ENCODE measurements around the gene MRPL38. TPM values are rescaled to one million over a fixed set of nuclear protein-coding genes. Genes with fewer than 3 reads are reported as not detected.

MRPL38 gene
- total RNA-seq, 1 donor from 2014 or later = 67.8 TPM

- Histone ChIP-seq H3K9me3 (no peaks in the 10 kb centered on the region), H3K4me1 (peaks cover 80% of the 10 kb centered on the region), H3K27me3 (no peaks in the 10 kb centered on the region), H3K27ac (no peak overlapping the region), H3K36me3 (peaks cover 8 to 60% of the 10 kb centered on the region in 2 donors), H3K4me3 (no peak overlapping the region)
- intact Hi-C loops (cut with DNase I) = loop anchor here (5.0 kb wide), 2 partner anchors 43 to 72 kb away; a partner anchor contains a TSS
- no peak for DNase-seq (ENCODE audit: extremely low spot score in 2 of 2)
- TF ChIP-seq POLR2AphosphoS5 (IDR thresholded peaks at IDR 0.05; ENCODE audit: insufficient read depth in 1 of 2, low read depth in 1 of 2) (no peak), POLR2A (IDR thresholded peaks at IDR 0.05) (no peak)
- TF ChIP-seq, protein P1, sequence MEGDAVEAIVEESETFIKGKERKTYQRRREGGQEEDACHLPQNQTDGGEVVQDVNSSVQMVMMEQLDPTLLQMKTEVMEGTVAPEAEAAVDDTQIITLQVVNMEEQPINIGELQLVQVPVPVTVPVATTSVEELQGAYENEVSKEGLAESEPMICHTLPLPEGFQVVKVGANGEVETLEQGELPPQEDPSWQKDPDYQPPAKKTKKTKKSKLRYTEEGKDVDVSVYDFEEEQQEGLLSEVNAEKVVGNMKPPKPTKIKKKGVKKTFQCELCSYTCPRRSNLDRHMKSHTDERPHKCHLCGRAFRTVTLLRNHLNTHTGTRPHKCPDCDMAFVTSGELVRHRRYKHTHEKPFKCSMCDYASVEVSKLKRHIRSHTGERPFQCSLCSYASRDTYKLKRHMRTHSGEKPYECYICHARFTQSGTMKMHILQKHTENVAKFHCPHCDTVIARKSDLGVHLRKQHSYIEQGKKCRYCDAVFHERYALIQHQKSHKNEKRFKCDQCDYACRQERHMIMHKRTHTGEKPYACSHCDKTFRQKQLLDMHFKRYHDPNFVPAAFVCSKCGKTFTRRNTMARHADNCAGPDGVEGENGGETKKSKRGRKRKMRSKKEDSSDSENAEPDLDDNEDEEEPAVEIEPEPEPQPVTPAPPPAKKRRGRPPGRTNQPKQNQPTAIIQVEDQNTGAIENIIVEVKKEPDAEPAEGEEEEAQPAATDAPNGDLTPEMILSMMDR (IDR thresholded peaks at IDR 0.05) = no peak
Observed at GRCh38 chr17:75849724-75850123, 55.0 kb downstream of the MRPL38 start.

- H3K9me3 ChIP-seq = no peaks in the 10 kb centered on the region
- TF ChIP-seq POLR2AphosphoS5 (IDR thresholded peaks at IDR 0.05; ENCODE audit: insufficient read depth in 1 of 2, low read depth in 1 of 2) (no peak), POLR2A (IDR thresholded peaks at IDR 0.05) (no peak)
- TF ChIP-seq, protein P1 (IDR thresholded peaks at IDR 0.05) = no peak
- H3K27me3 ChIP-seq = no peaks in the 10 kb centered on the region
- intact Hi-C loops (cut with DNase I) = loop anchor here (5.0 kb wide), 2 partner anchors 43 to 72 kb away; a partner anchor contains a TSS
- peaks cover 8 to 60% of the 10 kb centered on the region in 2 donors for H3K36me3 ChIP-seq
- no peak for DNase-seq (ENCODE audit: extremely low spot score in 2 of 2)
- peak overlapping the region; percentile 12 for H3K27ac ChIP-seq
- no peak overlapping the region for H3K4me3 ChIP-seq
- peaks cover 80% of the 10 kb centered on the region for H3K4me1 ChIP-seq
Observed at GRCh38 chr17:75849279-75849646, 55.4 kb downstream of the MRPL38 start.

Other genes starting within 250 kb of the MRPL38 start
- 44.0 TPM for gene RECQL5, start 237.7 kb downstream of the MRPL38 start, total RNA-seq
- gene SAP30BP, start 237.5 kb downstream of the MRPL38 start, total RNA-seq = 79.1 TPM
- 169 TPM for gene ITGB4, start 183.4 kb downstream of the MRPL38 start, total RNA-seq
- gene GALK1, start 139.7 kb downstream of the MRPL38 start, total RNA-seq = 18.4 TPM
- 35.1 TPM for gene UNK, start 120.1 kb downstream of the MRPL38 start, total RNA-seq
- 32.7 TPM for gene UNC13D, start 60.5 kb downstream of the MRPL38 start, total RNA-seq
- gene WBP2, start 49.5 kb downstream of the MRPL38 start, total RNA-seq = 54.3 TPM
- gene TRIM47, start 26.3 kb downstream of the MRPL38 start, total RNA-seq = 63.3 TPM
- 59.9 TPM for gene TRIM65, start 7.9 kb downstream of the MRPL38 start, total RNA-seq
- 13.0 TPM for gene FBF1, start 36.2 kb upstream of the MRPL38 start, total RNA-seq
- gene ACOX1, start 74.3 kb upstream of the MRPL38 start, total RNA-seq = 50.6 TPM
- gene TEN1, start 74.4 kb upstream of the MRPL38 start, total RNA-seq = 10.3 TPM
- gene CDK3, start 96.0 kb upstream of the MRPL38 start, total RNA-seq = 3.2 TPM
- gene EVPL, start 122.4 kb upstream of the MRPL38 start, total RNA-seq = 115 TPM
- 52.8 TPM for gene SRP68, start 167.6 kb upstream of the MRPL38 start, total RNA-seq
- gene GALR2, start 169.9 kb upstream of the MRPL38 start, total RNA-seq = not detected
- not detected for gene ZACN, start 174.3 kb upstream of the MRPL38 start, total RNA-seq
- gene EXOC7, start 198.9 kb upstream of the MRPL38 start, total RNA-seq = 79.8 TPM
- gene FOXJ1, start 236.4 kb upstream of the MRPL38 start, total RNA-seq = not detected